IPS DF 6.9 (cell line): Measurements from ENCODE around the gene ADGRD1.

Source experiments
- DNase-seq: peaks from one replicate; pipeline ENCODE4 v3.0.0-alpha.2; 2013; ENCODE audit warnings: low read depth, low spot score
- H3K27ac ChIP-seq: one replicate; pipeline ENCODE4 v1.5.1; 2013; ENCODE audit warnings: low read length, control low read depth
- H3K27me3 ChIP-seq: 2 replicates; pipeline ENCODE4 v1.6.1; 2013; ENCODE audit warnings: mild to moderate bottlenecking, low read length; ENCODE audit not compliant: control insufficient read depth, insufficient read depth
- H3K36me3 ChIP-seq: 2 replicates; pipeline ENCODE4 v1.6.1; 2013; ENCODE audit warnings: low read length; ENCODE audit not compliant: control insufficient read depth, insufficient read depth
- H3K4me1 ChIP-seq: 2 replicates; pipeline ENCODE4 v1.6.1; 2013; ENCODE audit warnings: low read length; ENCODE audit not compliant: control insufficient read depth, insufficient read depth
- H3K4me3 ChIP-seq: 2 replicates; pipeline ENCODE4 v1.5.1; 2013; ENCODE audit warnings: mild to moderate bottlenecking, low read length
- H3K9me3 ChIP-seq: 2 replicates; pipeline ENCODE4 v1.6.1; 2013; ENCODE audit warnings: low read length, inconsistent platforms; ENCODE audit not compliant: control insufficient read depth, insufficient read depth
- WGBS: extraction: QIAGEN DNeasy Blood & Tissue Kit; methylation state at CpG from one replicate; pipeline ENCODE4 v1.1.7; 2013; ENCODE audit warnings: mixed read lengths, missing lambda C conversion rate; ENCODE audit not compliant: insufficient read length, insufficient coverage; 5-methylcytosine and 5-hydroxymethylcytosine counted together

The ADGRD1 gene

DNA sequence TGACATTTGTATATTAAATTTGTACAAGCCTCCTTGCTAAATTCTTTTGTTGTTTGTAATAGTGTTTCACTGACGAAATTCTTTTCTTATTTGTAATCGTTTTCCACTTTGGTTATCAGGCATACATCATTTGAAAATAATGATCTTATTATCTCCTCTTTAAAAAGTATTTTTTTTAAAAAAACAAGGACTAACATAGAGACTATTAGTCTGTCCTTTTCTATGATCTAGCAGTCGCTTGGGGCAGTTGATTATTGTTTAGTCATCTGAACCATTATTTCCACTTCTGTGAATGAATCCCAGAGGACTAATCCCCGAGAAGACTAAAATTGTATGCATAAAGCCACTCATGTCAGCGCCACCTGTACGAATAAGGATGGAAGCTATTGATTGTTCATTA lies 11.5 kb downstream of the ADGRD1 start:
- no peaks in the 10 kb centered on the region for H3K36me3 ChIP-seq
- no peak overlapping the region for H3K27ac ChIP-seq
- DNase-seq: no peak
- no peaks in the 10 kb centered on the region for H3K27me3 ChIP-seq
- no peaks in the 10 kb centered on the region for H3K9me3 ChIP-seq
- WGBS: no CpG with 5 or more reads among the region's 6 CpGs
- no peak overlapping the region for H3K4me3 ChIP-seq
- no peaks in the 10 kb centered on the region for H3K4me1 ChIP-seq

DNA sequence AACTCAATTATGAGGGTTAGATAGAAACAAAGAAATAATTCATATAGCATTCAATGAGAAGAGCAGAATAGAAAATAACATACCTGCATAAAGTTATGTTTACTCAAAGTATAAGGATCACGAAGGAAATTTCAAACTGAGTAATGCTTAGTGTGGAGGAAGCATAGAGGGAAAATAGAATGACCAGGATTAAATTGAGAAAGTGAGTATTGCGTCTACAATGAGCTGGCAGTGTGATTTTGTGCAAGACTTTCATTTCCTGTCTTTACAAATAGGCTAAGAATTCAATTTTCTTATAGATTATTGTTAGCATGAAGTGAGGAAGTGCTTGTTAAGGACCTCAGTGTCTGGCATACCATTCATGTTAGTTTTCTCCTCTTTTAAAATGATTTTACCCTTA lies 12.0 kb downstream of the ADGRD1 start:
- H3K27ac ChIP-seq: no peak overlapping the region
- H3K27me3 ChIP-seq: no peaks in the 10 kb centered on the region
- H3K4me3 ChIP-seq: no peak overlapping the region
- H3K36me3 ChIP-seq: no peaks in the 10 kb centered on the region
- no CpG with 5 or more reads among the region's 2 CpGs for WGBS
- no peaks in the 10 kb centered on the region for H3K4me1 ChIP-seq
- DNase-seq: no peak
- H3K9me3 ChIP-seq: no peaks in the 10 kb centered on the region

DNA sequence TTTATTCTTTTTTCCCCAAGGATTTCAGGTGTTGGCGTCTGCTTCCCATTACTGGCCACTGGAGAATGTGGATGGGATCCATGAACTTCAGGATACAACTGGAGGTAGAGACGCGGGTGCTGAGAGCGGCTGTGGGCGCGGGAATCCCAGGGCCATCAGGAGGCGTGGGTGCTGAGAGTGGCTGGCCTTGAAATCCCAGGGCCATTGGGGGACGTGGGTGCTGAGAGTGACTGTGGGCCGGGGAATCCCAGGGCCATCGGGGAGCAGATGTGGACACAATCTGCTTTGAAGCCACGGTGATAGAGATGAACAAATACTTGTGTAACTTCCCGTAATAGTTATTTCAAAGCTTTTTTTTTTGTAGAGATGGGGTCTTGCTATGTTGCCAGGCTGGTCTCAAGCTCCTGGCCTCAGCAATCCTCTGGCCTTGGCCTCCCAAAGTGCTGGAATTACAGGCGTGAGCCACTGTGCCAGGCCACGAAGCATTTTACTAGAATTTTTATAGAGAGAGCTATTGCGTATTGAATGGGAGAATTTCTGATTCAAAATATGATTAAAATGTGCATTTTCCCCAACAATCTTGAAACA lies 12.8 kb downstream of the ADGRD1 start:
- H3K9me3 ChIP-seq: no peaks in the 10 kb centered on the region
- no peak overlapping the region for H3K4me3 ChIP-seq
- no peak overlapping the region for H3K27ac ChIP-seq
- no peaks in the 10 kb centered on the region for H3K27me3 ChIP-seq
- no CpG with 5 or more reads among the region's 15 CpGs for WGBS
- no peaks in the 10 kb centered on the region for H3K4me1 ChIP-seq
- no peaks in the 10 kb centered on the region for H3K36me3 ChIP-seq
- DNase-seq: no peak

DNA sequence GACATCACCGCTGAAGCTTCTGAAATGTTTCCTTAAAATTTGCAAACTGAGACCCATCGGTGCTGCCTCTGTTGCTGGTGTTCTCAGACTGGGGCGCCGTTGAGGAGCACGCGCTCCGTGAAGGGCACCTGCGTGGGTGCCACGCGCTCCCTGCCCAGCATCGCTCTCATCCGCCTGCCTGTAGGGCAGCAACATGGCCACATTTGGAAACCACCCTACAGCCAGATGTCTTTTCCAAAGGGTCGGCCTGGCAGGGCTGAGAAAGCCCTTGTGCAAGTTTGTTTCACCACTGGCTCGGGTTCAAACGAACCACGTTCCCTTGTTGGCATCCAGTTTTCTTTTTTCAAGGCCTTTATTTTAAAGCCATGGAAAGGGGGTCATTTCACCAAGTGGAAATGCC lies 13.9 kb downstream of the ADGRD1 start:
- Histone ChIP-seq H3K36me3 (no peaks in the 10 kb centered on the region), H3K4me1 (no peaks in the 10 kb centered on the region), H3K27ac (no peak overlapping the region), H3K4me3 (no peak overlapping the region), H3K27me3 (no peaks in the 10 kb centered on the region), H3K9me3 (no peaks in the 10 kb centered on the region)
- no CpG with 5 or more reads among the region's 16 CpGs for WGBS
- no peak for DNase-seq

- H3K27me3 ChIP-seq: no peaks in the 10 kb centered on the region
- H3K36me3 ChIP-seq: no peaks in the 10 kb centered on the region
- WGBS: no CpG with 5 or more reads among the region's 7 CpGs
- H3K27ac ChIP-seq: no peak overlapping the region
- H3K4me3 ChIP-seq: no peak overlapping the region
- H3K4me1 ChIP-seq: no peaks in the 10 kb centered on the region
- no peaks in the 10 kb centered on the region for H3K9me3 ChIP-seq
- DNase-seq: no peak
These were observed 14.9 kb downstream of the ADGRD1 start for GRCh38 chr12:130968611-130969010.

GRCh38 chr12:130969223-130969622 lies 15.5 kb downstream of the ADGRD1 start:
- Histone ChIP-seq H3K27me3 (no peaks in the 10 kb centered on the region), H3K4me3 (no peak overlapping the region), H3K36me3 (no peaks in the 10 kb centered on the region), H3K27ac (no peak overlapping the region), H3K4me1 (no peaks in the 10 kb centered on the region), H3K9me3 (no peaks in the 10 kb centered on the region)
- DNase-seq: no peak
- no CpG with 5 or more reads among the region's 7 CpGs for WGBS

DNA sequence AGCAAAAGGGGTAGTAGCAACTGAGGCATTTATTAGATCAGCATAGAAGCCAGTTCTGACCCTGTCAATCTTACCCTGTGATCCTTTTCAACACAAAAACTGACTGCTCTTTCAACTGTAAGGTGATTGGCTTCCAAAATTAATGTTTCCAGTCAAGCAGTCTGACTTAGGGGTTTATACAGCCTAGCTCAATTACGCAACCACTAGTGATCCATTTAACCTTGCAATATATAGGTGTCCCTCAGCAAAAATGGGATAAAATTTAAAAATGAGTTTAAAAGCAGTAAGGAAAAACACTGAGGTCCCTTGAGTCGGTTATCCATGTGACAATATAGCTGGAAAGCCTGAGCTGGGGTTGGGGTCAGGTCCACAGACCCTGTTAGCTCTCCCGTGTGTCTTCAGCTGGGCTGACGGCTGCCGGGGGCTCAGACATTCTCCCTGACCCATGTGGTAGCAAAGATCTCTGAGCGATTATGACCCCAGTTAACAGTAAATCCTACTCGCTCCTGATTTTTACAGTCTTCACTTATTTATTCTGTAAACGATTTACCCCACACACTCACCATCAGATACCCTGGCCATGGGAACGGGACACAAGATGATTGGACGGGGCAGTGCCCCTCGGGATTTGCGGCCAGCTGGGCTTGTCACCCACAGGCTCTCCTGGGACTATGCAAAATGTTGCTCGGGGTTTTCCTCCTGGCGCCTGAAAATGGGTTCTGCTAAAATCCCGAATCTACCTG lies 16.6 kb downstream of the ADGRD1 start:
- WGBS: no CpG with 5 or more reads among the region's 15 CpGs
- Histone ChIP-seq H3K36me3 (no peaks in the 10 kb centered on the region), H3K27me3 (no peaks in the 10 kb centered on the region), H3K9me3 (no peaks in the 10 kb centered on the region), H3K27ac (no peak overlapping the region), H3K4me3 (no peak overlapping the region), H3K4me1 (no peaks in the 10 kb centered on the region)
- DNase-seq: no peak

DNA sequence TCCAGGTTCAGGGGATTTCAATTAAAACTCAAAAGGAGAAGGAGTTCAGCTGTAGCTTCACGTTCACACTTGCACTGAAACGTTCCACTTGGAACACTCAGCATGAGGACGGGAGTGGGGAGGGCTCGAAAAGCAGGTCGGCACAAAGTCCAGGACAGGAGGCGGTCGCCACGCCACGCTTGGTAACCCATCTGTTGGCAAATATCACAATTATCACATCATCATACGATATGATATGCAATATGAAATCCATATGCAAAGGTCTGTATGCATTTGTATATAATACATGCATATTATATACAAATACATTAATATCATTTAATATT lies 17.2 kb downstream of the ADGRD1 start:
- no CpG with 5 or more reads among the region's 10 CpGs for WGBS
- no peaks in the 10 kb centered on the region for H3K4me1 ChIP-seq
- DNase-seq: no peak
- H3K27ac ChIP-seq: no peak overlapping the region
- H3K27me3 ChIP-seq: no peaks in the 10 kb centered on the region
- H3K4me3 ChIP-seq: no peak overlapping the region
- no peaks in the 10 kb centered on the region for H3K9me3 ChIP-seq
- no peaks in the 10 kb centered on the region for H3K36me3 ChIP-seq

- no peaks in the 10 kb centered on the region for H3K27me3 ChIP-seq
- no peak overlapping the region for H3K4me3 ChIP-seq
- no peaks in the 10 kb centered on the region for H3K36me3 ChIP-seq
- H3K4me1 ChIP-seq: no peaks in the 10 kb centered on the region
- H3K27ac ChIP-seq: no peak overlapping the region
- no peaks in the 10 kb centered on the region for H3K9me3 ChIP-seq
- WGBS: no CpG with 5 or more reads among the region's 15 CpGs
- no peak for DNase-seq
These were observed 18.3 kb downstream of the ADGRD1 start for GRCh38 chr12:130971925-130972585.

GRCh38 chr12:130972586-130972950 lies 18.9 kb downstream of the ADGRD1 start:
- Histone ChIP-seq H3K9me3 (no peaks in the 10 kb centered on the region), H3K4me3 (no peak overlapping the region), H3K36me3 (no peaks in the 10 kb centered on the region), H3K27ac (no peak overlapping the region), H3K4me1 (no peaks in the 10 kb centered on the region), H3K27me3 (no peaks in the 10 kb centered on the region)
- no peak for DNase-seq
- WGBS: no CpG with 5 or more reads among the region's 9 CpGs

GRCh38 chr12:130973109-130973508 lies 19.4 kb downstream of the ADGRD1 start:
- DNase-seq: no peak
- Histone ChIP-seq H3K4me3 (no peak overlapping the region), H3K4me1 (no peaks in the 10 kb centered on the region), H3K36me3 (no peaks in the 10 kb centered on the region), H3K9me3 (no peaks in the 10 kb centered on the region), H3K27ac (no peak overlapping the region), H3K27me3 (no peaks in the 10 kb centered on the region)
- WGBS: no CpG with 5 or more reads among the region's 11 CpGs
